Stimulated activated CD8-positive, alpha-beta memory T cell treated with anti-CD3 and anti-CD28 coated beads, Interleukin-7, amount 100 ng/mL, for 24 hours (primary cell): ENCODE data around the gene STIL.
"Not testable (repeated sequence)": the region's sequence is repeated elsewhere in the genome, so short reads cannot be mapped to it uniquely, and the experiment has no call there.

ENCODE experiments used
- DNase-seq: peaks from one replicate; pipeline ENCODE4 v3.0.0-alpha.2; 2020; ENCODE audit warnings: low read depth

The STIL gene

GRCh38 chr1:47219590-47220220, 94.2 kb downstream of the STIL start:
- DNase-seq, result no peak

GRCh38 chr1:47219001-47219400, 94.9 kb downstream of the STIL start:
- no peak for DNase-seq

GRCh38 chr1:47216278-47217059, 97.5 kb downstream of the STIL start:
- DNase-seq, result no peak

- DNase-seq, result no peak
Observed at GRCh38 chr1:47215713-47216112, 98.2 kb downstream of the STIL start.

GRCh38 chr1:47214549-47214948, 99.4 kb downstream of the STIL start:
- DNase-seq, result no peak

- no peak for DNase-seq
Observed at GRCh38 chr1:47213230-47213963, 100.5 kb downstream of the STIL start.

- no peak for DNase-seq
Observed at GRCh38 chr1:47212636-47213229, 101.2 kb downstream of the STIL start.

GRCh38 chr1:47211796-47212269, 102.1 kb downstream of the STIL start:
- no peak for DNase-seq

- no peak for DNase-seq
Observed at GRCh38 chr1:47210666-47211065, 103.3 kb downstream of the STIL start.

GRCh38 chr1:47209725-47210325, 104.1 kb downstream of the STIL start:
- no peak for DNase-seq

GRCh38 chr1:47209091-47209490, 104.9 kb downstream of the STIL start:
- no peak for DNase-seq

GRCh38 chr1:47208374-47208850, 105.5 kb downstream of the STIL start:
- no peak for DNase-seq

- no peak for DNase-seq
Observed at GRCh38 chr1:47207803-47208373, 106.1 kb downstream of the STIL start.

- DNase-seq, result no peak
Observed at GRCh38 chr1:47205918-47206317, 108.0 kb downstream of the STIL start.

GRCh38 chr1:47203504-47203903, 110.4 kb downstream of the STIL start:
- not testable (repeated sequence) for DNase-seq

GRCh38 chr1:47201179-47201578, 112.8 kb downstream of the STIL start:
- no peak for DNase-seq
